MM.1S (cell line): Measurements from ENCODE around the gene ANP32B.

ENCODE experiments used
- DNase-seq: peaks from one replicate; pipeline ENCODE4 v3.0.0-alpha.2; 2015
- H2AFZ ChIP-seq: fragments of 300-600 bp; sonication (generic); 2 replicates; pipeline ENCODE4 v1.6.0; 2016; ENCODE audit warnings: antibody characterized with exemption, low read length
- H3F3A ChIP-seq: fragments of 300-600 bp; sonication (generic); 2 replicates; pipeline ENCODE4 v1.6.1; 2016; ENCODE audit warnings: mild to moderate bottlenecking, antibody characterized with exemption, low read length, moderate library complexity, mixed read lengths; ENCODE audit not compliant: insufficient read depth
- H3K27ac ChIP-seq: fragments of 300-600 bp; sonication (generic); 2 replicates; pipeline ENCODE4 v1.5.1; 2016; ENCODE audit warnings: mild to moderate bottlenecking, low read length
- H3K27me3 ChIP-seq: fragments of 300-600 bp; sonication (generic); replicated peaks from 2 replicates; pipeline ENCODE4 v1.6.0; 2016; ENCODE audit warnings: low read length; ENCODE audit not compliant: insufficient read depth
- H3K36me3 ChIP-seq: fragments of 300-600 bp; sonication (generic); replicated peaks from 2 replicates; pipeline ENCODE4 v1.6.1; 2016; ENCODE audit warnings: mild to moderate bottlenecking, low read length, mixed read lengths; ENCODE audit not compliant: insufficient read depth
- H3K4me1 ChIP-seq: fragments of 300-600 bp; sonication (generic); 2 replicates; pipeline ENCODE4 v1.6.1; 2016; ENCODE audit warnings: low read length, mixed read lengths
- H3K4me2 ChIP-seq: fragments of 300-600 bp; sonication (generic); 2 replicates; pipeline ENCODE4 v1.6.0; 2016; ENCODE audit warnings: low read depth, low read length
- H3K4me3 ChIP-seq: fragments of 300-600 bp; sonication (generic); 2 replicates; pipeline ENCODE4 v1.5.1; 2016; ENCODE audit warnings: low read length, mixed read lengths
- H3K79me2 ChIP-seq: fragments of 300-600 bp; sonication (generic); 2 replicates; pipeline ENCODE4 v1.6.1; 2016; ENCODE audit warnings: mixed run types, low read length, mixed read lengths
- H3K9ac ChIP-seq: fragments of 300-600 bp; sonication (generic); 2 replicates; pipeline ENCODE4 v1.6.1; 2016; ENCODE audit warnings: low read length, mixed read lengths
- H3K9me2 ChIP-seq: fragments of 300-600 bp; sonication (generic); replicated peaks from 2 replicates; pipeline ENCODE4 v1.6.1; 2016; ENCODE audit warnings: mild to moderate bottlenecking, low read length, mixed read lengths; ENCODE audit not compliant: insufficient read depth
- H3K9me3 ChIP-seq: fragments of 300-600 bp; sonication (generic); replicated peaks from 2 replicates; pipeline ENCODE4 v1.6.1; 2016; ENCODE audit warnings: mild to moderate bottlenecking, low read length, mixed read lengths; ENCODE audit not compliant: insufficient read depth
- H4K20me1 ChIP-seq: fragments of 300-600 bp; sonication (generic); 2 replicates; pipeline ENCODE4 v1.6.1; 2016; ENCODE audit warnings: mild to moderate bottlenecking, low read length, moderate library complexity, mixed read lengths; ENCODE audit not compliant: insufficient read depth
- CTCF ChIP-seq: fragments of 300-600 bp; sonication (generic); IDR thresholded peaks from 2 replicates; pipeline ENCODE4 v1.5.1; 2016; ENCODE audit warnings: antibody characterized with exemption, low read length, mixed read lengths
- EZH2 ChIP-seq: fragments of 300-600 bp; sonication (generic); optimal IDR thresholded peaks from 2 replicates; pipeline ENCODE3; 2017; ENCODE audit warnings: low read depth, mild to moderate bottlenecking, antibody characterized with exemption, low read length, mixed read lengths
- EZH2phosphoT487 ChIP-seq: fragments of 300-600 bp; sonication (generic); IDR thresholded peaks from 2 replicates; pipeline ENCODE4 v1.6.1; 2018; ENCODE audit warnings: antibody characterized with exemption, low read length

The ANP32B gene

GRCh38 chr9:98037357-98037756 lies 54.2 kb downstream of the ANP32B start:
- H3K9me3 ChIP-seq: no peaks in the 10 kb centered on the region
- H3F3A ChIP-seq: no peaks in the 10 kb centered on the region
- H3K27ac ChIP-seq: no peak overlapping the region
- H4K20me1 ChIP-seq: no peaks in the 10 kb centered on the region
- no peaks in the 10 kb centered on the region for H3K9me2 ChIP-seq
- H3K79me2 ChIP-seq: no peaks in the 10 kb centered on the region
- no peaks in the 10 kb centered on the region for H3K4me1 ChIP-seq
- no peaks in the 10 kb centered on the region for H3K36me3 ChIP-seq
- no peak for DNase-seq
- TF ChIP-seq EZH2phosphoT487: no peak
- H3K4me3 ChIP-seq: no peak overlapping the region
- H3K27me3 ChIP-seq: no peaks in the 10 kb centered on the region
- H3K9ac ChIP-seq: no peak overlapping the region
- no peak overlapping the region for H2AFZ ChIP-seq
- H3K4me2 ChIP-seq: no peak overlapping the region

GRCh38 chr9:98038958-98039357 lies 55.8 kb downstream of the ANP32B start:
- no peaks in the 10 kb centered on the region for H3K79me2 ChIP-seq
- no peaks in the 10 kb centered on the region for H3K4me1 ChIP-seq
- peak overlapping the region; percentile 56; the same call in 1 of the 2 replicates for H2AFZ ChIP-seq
- no peaks in the 10 kb centered on the region for H4K20me1 ChIP-seq
- no peak for DNase-seq
- H3K4me2 ChIP-seq: no peak overlapping the region
- TF ChIP-seq CTCF (no peak), EZH2 (no peak)
- no peaks in the 10 kb centered on the region for H3K9me3 ChIP-seq
- H3K4me3 ChIP-seq: no peak overlapping the region
- no peaks in the 10 kb centered on the region for H3F3A ChIP-seq
- no peaks in the 10 kb centered on the region for H3K9me2 ChIP-seq
- H3K27me3 ChIP-seq: no peaks in the 10 kb centered on the region
- no peaks in the 10 kb centered on the region for H3K36me3 ChIP-seq
- H3K27ac ChIP-seq: no peak overlapping the region
- H3K9ac ChIP-seq: no peak overlapping the region

GRCh38 chr9:98039607-98040017 lies 56.5 kb downstream of the ANP32B start:
- Histone ChIP-seq H3F3A (no peaks in the 10 kb centered on the region), H2AFZ (peak overlapping the region; percentile 38; the same call in 1 of the 2 replicates), H3K27me3 (no peaks in the 10 kb centered on the region), H3K27ac (no peak overlapping the region), H3K9me3 (no peaks in the 10 kb centered on the region), H4K20me1 (no peaks in the 10 kb centered on the region), H3K4me1 (no peaks in the 10 kb centered on the region), H3K4me2 (0 out of 2 replicates have a peak overlapping the region, but pooled peaks have one; percentile 29), H3K79me2 (no peaks in the 10 kb centered on the region), H3K9me2 (no peaks in the 10 kb centered on the region), H3K9ac (no peak overlapping the region), H3K36me3 (no peaks in the 10 kb centered on the region), H3K4me3 (no peak overlapping the region)
- TF ChIP-seq EZH2: no peak
- no peak for TF ChIP-seq EZH2phosphoT487
- TF ChIP-seq CTCF: no peak
- no peak for DNase-seq

- TF ChIP-seq EZH2: no peak
- TF ChIP-seq EZH2phosphoT487: no peak
- Histone ChIP-seq H3F3A (no peaks in the 10 kb centered on the region), H3K36me3 (no peaks in the 10 kb centered on the region), H3K4me3 (no peak overlapping the region), H3K4me2 (no peak overlapping the region), H3K27me3 (no peaks in the 10 kb centered on the region), H3K4me1 (peaks cover 5% of the 10 kb centered on the region), H3K79me2 (no peaks in the 10 kb centered on the region), H3K9me3 (no peaks in the 10 kb centered on the region), H3K9me2 (no peaks in the 10 kb centered on the region), H3K27ac (no peak overlapping the region), H4K20me1 (no peaks in the 10 kb centered on the region), H2AFZ (no peak overlapping the region), H3K9ac (no peak overlapping the region)
- no peak for DNase-seq
Observed at GRCh38 chr9:98040212-98040611, 57.1 kb downstream of the ANP32B start.
